T1000 (cell line): ENCODE measurements around the gene TSPAN3.

ENCODE experiments used
- DNase-seq: peaks from one replicate; lab custom pipeline; 2025; ENCODE audit warnings: mixed read lengths; lab: John Stamatoyannopoulos, UW

The TSPAN3 gene

GRCh38 chr15:77009646-77010311 lies 61.1 kb downstream of the TSPAN3 start:
- DNase-seq, result no peak

- DNase-seq, result no peak
These were observed 61.7 kb downstream of the TSPAN3 start for GRCh38 chr15:77009176-77009575.

DNA sequence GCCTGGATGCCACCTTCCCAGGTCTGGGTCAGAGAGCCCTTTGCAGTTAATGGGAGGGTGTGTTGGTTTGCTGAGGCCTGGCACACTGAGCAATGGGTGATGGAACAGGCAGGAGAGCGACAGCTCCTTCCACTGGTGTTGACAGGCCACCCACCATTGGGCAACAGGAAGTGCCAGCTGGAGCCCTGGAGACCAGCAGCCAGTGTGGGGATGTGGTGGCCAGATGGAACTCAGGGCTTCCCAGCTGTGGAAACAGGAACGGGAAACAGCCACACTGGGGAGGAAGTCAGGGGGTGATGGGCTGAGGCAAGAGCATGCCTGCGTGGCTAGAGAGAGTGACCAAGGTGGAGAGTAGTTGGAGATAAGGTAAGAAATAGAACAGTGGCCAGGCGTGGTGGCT lies 66.7 kb downstream of the TSPAN3 start:
- DNase-seq, result no peak

- DNase-seq, result no peak
These were observed 67.7 kb downstream of the TSPAN3 start for GRCh38 chr15:77002954-77003912.

- no peak for DNase-seq
These were observed 68.5 kb downstream of the TSPAN3 start for GRCh38 chr15:77002436-77002835.

GRCh38 chr15:77001966-77002365 lies 68.9 kb downstream of the TSPAN3 start:
- DNase-seq, result no peak

DNA sequence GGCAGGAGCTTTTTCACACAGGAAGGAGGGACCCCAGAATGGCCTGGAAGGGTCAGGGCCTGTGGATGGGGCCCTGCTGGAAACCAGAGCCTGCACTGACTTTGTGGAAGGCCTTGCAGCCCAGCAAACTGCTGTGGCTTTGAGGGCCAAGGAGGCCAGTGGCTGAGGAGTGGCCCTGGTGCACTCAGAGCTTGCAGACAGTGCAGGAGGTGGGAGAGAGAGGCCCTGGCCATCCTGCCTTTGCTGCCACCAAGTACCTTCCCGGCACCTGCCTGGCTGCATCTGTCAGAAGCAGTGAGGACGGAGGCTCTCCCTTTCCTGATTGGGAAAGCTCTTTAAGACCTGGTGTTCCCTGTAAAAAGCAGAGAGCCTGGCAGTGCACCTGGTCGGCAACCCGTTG lies 69.6 kb downstream of the TSPAN3 start:
- no peak for DNase-seq

GRCh38 chr15:76999996-77000395 lies 70.9 kb downstream of the TSPAN3 start:
- no peak for DNase-seq

DNA sequence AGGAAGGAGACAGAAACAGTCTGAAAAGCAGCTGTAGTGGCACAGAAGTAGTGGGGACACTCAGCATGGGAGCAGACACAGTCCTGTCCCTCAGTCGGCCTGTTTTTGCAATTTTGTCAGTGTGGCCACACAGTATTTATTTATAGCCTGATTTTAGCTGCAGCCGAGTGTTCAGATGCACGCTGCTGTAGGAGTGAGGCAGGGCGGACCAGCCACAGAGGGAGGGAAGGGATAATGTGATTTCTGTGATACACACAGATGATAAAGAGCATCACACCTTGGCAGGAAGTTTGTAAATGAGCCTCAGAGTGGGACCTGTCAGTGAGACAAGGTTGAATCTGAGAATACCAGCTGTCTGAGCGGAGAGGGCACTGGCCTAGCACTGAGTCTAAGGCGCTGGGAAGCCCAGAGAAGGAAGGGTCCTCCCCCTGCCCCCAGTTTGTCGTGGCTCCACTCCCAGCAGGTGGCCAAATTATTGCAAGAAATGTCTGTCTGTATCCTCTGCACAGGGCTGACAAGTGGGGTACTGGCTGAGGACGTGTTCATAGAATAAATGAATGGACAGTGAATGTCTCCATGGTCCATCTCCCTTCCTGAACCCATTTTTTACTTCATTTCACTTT lies 72.1 kb downstream of the TSPAN3 start:
- no peak for DNase-seq

- DNase-seq, result no peak
These were observed 74.1 kb downstream of the TSPAN3 start for GRCh38 chr15:76996526-76997401.

- no peak for DNase-seq
These were observed 74.8 kb downstream of the TSPAN3 start for GRCh38 chr15:76996076-76996525.

GRCh38 chr15:76994971-76995945 lies 75.7 kb downstream of the TSPAN3 start, which contains the start of gene PSTPIP1:
TSS of gene PSTPIP1 (plus strand) at chr15:76995126. CDS start at chr15:76995574, 448 bp downstream.
- no peak for DNase-seq

DNA sequence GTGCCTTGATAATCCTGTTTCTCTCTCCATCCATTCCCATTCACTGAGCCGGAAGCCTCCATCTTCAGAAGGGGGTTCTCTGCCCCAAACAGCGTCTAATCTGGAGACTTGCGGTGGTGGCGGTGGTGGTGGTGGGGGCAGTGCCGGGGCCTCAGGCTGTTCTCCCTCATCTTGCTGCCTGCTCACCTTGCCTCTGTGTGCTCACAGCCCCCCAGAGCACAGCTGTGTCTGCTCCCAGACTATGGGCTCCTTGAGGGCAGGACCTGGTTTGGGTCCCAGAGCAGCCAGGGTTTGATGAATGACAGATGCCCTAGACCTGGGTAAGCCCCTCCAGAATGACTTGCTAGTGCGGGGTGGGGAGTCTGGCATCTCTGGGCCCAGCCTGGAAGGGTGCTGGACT lies 76.4 kb downstream of the TSPAN3 start:
- no peak for DNase-seq

DNA sequence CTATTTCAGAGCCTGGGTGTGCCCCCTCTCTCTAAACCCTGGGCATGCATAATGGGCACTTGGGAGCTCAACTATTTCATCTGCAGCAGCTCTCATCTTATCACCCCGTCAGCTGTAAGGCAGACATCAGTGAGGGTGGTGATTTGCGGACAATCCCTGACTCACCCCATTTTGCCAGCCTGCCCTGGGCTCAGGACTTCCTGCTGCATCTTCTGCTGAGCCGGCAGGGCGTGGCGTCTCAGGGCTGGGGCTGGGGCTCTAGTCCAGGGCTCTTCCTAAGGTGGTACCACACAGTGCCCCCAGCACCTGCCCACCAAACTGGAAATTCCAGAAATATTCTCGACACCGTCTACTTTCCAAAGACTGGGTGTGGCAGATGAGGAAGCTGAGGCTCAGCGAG lies 76.9 kb downstream of the TSPAN3 start:
- no peak for DNase-seq

- no peak for DNase-seq
These were observed 77.7 kb downstream of the TSPAN3 start for GRCh38 chr15:76993114-76993725.

GRCh38 chr15:76991741-76992645 lies 78.9 kb downstream of the TSPAN3 start:
- DNase-seq, result no peak
